HCT116 (cell line): ENCODE measurements around the gene WDPCP. TPM values are rescaled to one million over a fixed set of nuclear protein-coding genes. Genes with fewer than 3 reads are reported as not detected.

Experiments used
- ATAC-seq: fragments of 200-7000 bp; cut with Tn5 transposase; 2 replicates; pipeline ENCODE4 v1.9.1; 2020; ENCODE audit warnings: mild to moderate bottlenecking, moderate library complexity
- BruUV-seq: library from RNA; stranded (reverse); fragments of 400-500 nt; replicated peaks from 2 replicates; lab custom pipeline; 2021; lab: Mats Ljungman, UMichigan
- CTCF ChIA-PET: fragments of 300-600 bp; sonication (Branson Sonifier 250); formaldehyde crosslinking; loops from one replicate; lab custom pipeline; 2021; ENCODE audit warnings: antibody characterized with exemption; lab: Charles Lee
- POLR2A ChIA-PET: fragments of 300-600, 350-600 bp; sonication (Branson Sonifier 250); formaldehyde crosslinking; loops from one replicate; lab custom pipeline; 2021; ENCODE audit warnings: antibody characterized with exemption; lab: Charles Lee
- RAD21 ChIA-PET, 2 experiments: fragments of 300-600 bp; sonication (Branson Sonifier 250); formaldehyde crosslinking; loops; one replicate each; lab custom pipeline; 2023; ENCODE audit warnings: low total read pairs in 2 of 2; ENCODE audit not compliant: uncharacterized antibody in 2 of 2, unreplicated experiment in 2 of 2, low non-redundant PET in 1 of 2; lab: Charles Lee
- DNase-seq: peaks from one replicate; pipeline ENCODE4 v3.0.0-alpha.2; 2010; ENCODE audit warnings: low read depth, low spot score
- H2AFZ ChIP-seq: fragments of 200-600 bp; shearing (Covaris generic), sonication (generic); 2 replicates; pipeline ENCODE4 v1.6.1; 2017; ENCODE audit warnings: low read depth, mixed run types, mixed read lengths, antibody characterized with exemption, low read length; ENCODE audit not compliant: poor library complexity, severe bottlenecking
- H3K27ac ChIP-seq: 2 replicates; pipeline ENCODE4 v1.5.1; 2012; ENCODE audit warnings: low read depth, low read length
- H3K27me3 ChIP-seq: fragments of 200-600 bp; sonication (generic); 2 replicates; pipeline ENCODE4 v1.6.1; 2016; ENCODE audit warnings: mixed run types, low read length, mixed read lengths; ENCODE audit not compliant: insufficient read depth
- H3K36me3 ChIP-seq, 2 experiments: fragments of 200-500 bp in 1 of 2; fragments of 200-600 bp in 1 of 2; sonication (Bioruptor generic) in 1 of 2; sonication (generic) in 1 of 2; 2 replicates each; pipeline versions ENCODE4 v1.5.1 to v1.6.1; 2014 to 2016; ENCODE audit warnings: low read length in 2 of 2, inconsistent platforms in 1 of 2, mixed read lengths in 1 of 2, mixed run types in 1 of 2; ENCODE audit not compliant: insufficient read depth in 2 of 2, control insufficient read depth in 1 of 2
- H3K4me1 ChIP-seq, 2 experiments: fragments of 200-600 bp in 1 of 2; sonication (generic) in 1 of 2; 2 replicates each; pipeline versions ENCODE4 v1.5.1 to v1.6.1; 2012 to 2017; ENCODE audit warnings: low read length in 2 of 2, inconsistent platforms in 1 of 2, mild to moderate bottlenecking in 1 of 2, mixed read lengths in 1 of 2, mixed run types in 1 of 2, moderate library complexity in 1 of 2; ENCODE audit not compliant: insufficient read depth in 2 of 2, control insufficient read depth in 1 of 2
- H3K4me2 ChIP-seq: fragments of 200-600 bp; sonication (generic); 2 replicates; pipeline ENCODE4 v1.6.1; 2017; ENCODE audit warnings: mixed run types, low read length, mixed read lengths
- H3K4me3 ChIP-seq, 2 experiments: fragments of 200-600 bp in 1 of 2; sonication (generic) in 1 of 2; replicated peaks in 1 of 2; 2 replicates each; pipeline ENCODE4 v1.5.1; 2011 to 2016; ENCODE audit warnings: low read length in 2 of 2, control low read depth in 1 of 2, low read depth in 1 of 2, mild to moderate bottlenecking in 1 of 2, mixed read lengths in 1 of 2, mixed run types in 1 of 2
- H3K79me2 ChIP-seq: fragments of 200-600 bp; sonication (generic); 2 replicates; pipeline ENCODE4 v1.6.1; 2017; ENCODE audit warnings: mild to moderate bottlenecking, mixed run types, low read length, moderate library complexity, mixed read lengths; ENCODE audit not compliant: insufficient read depth
- H3K9ac ChIP-seq: fragments of 200-600 bp; sonication (generic); 2 replicates; pipeline ENCODE4 v1.6.1; 2016; ENCODE audit warnings: low read length, mixed read lengths
- H3K9me2 ChIP-seq: fragments of 200-600 bp; sonication (generic), shearing (Covaris generic); 2 replicates; pipeline ENCODE4 v1.6.1; 2017; ENCODE audit warnings: mixed run types, mild to moderate bottlenecking, moderate library complexity; ENCODE audit not compliant: insufficient read depth
- H3K9me3 ChIP-seq, 2 experiments: fragments of 200-500 bp in 1 of 2; fragments of 200-600 bp in 1 of 2; sonication (Bioruptor generic) in 1 of 2; sonication (generic) in 1 of 2; 2 replicates each; pipeline ENCODE4 v1.6.1; 2014 to 2017; ENCODE audit warnings: low read length in 2 of 2, mixed read lengths in 2 of 2, inconsistent platforms in 1 of 2, low read depth in 1 of 2, mild to moderate bottlenecking in 1 of 2, mixed run types in 1 of 2, moderate library complexity in 1 of 2; ENCODE audit not compliant: control insufficient read depth in 1 of 2, insufficient read depth in 1 of 2
- H4K20me1 ChIP-seq: fragments of 200-600 bp; sonication (generic), shearing (Covaris generic); 2 replicates; pipeline ENCODE4 v1.6.1; 2017; ENCODE audit warnings: mixed run types, mild to moderate bottlenecking, moderate library complexity; ENCODE audit not compliant: insufficient read depth
- CBX3 ChIP-seq: IDR thresholded peaks from 2 replicates; pipeline ENCODE4 v1.6.1; 2012; ENCODE audit warnings: low read depth
- CEBPB ChIP-seq: IDR thresholded peaks from 2 replicates; pipeline ENCODE4 v1.6.1; 2012; ENCODE audit warnings: low read depth
- EZH2phosphoT487 ChIP-seq: fragments of 200-600 bp; IDR thresholded peaks from 2 replicates; pipeline ENCODE4 v1.6.1; 2018; ENCODE audit warnings: antibody characterized with exemption, borderline replicate concordance
- FOSL1 ChIP-seq: IDR thresholded peaks from 2 replicates; pipeline ENCODE4 v1.6.1; 2012; ENCODE audit warnings: low read depth
- JUND ChIP-seq: IDR thresholded peaks from 2 replicates; pipeline ENCODE4 v1.6.1; 2012
- SIN3A ChIP-seq: IDR thresholded peaks from 2 replicates; pipeline ENCODE4 v1.6.1; 2012; ENCODE audit warnings: low read depth
- SP1 ChIP-seq: IDR thresholded peaks from 2 replicates; pipeline ENCODE4 v1.6.1; 2012; ENCODE audit warnings: low read depth
- TCF7L2 ChIP-seq: IDR thresholded peaks from 2 replicates; pipeline ENCODE4 v1.7.0; 2011; ENCODE audit warnings: borderline replicate concordance, inconsistent platforms; ENCODE audit not compliant: insufficient read depth, insufficient read length; ENCODE audit errors: extremely low read depth
- YY1 ChIP-seq: IDR thresholded peaks from 2 replicates; pipeline ENCODE4 v1.6.1; 2011; ENCODE audit warnings: low read length, low read depth, moderate library complexity, mild to moderate bottlenecking; ENCODE audit not compliant: insufficient replicate concordance; ENCODE audit errors: extremely low read depth
- intact Hi-C: fragments of 100-400 bp; cut with micrococcal nuclease; formaldehyde crosslinking; loops from 2 replicates; pipeline ENCODE4 v1.10.0; 2022
- total RNA-seq: library from RNA; stranded (reverse); gene quantifications from one replicate; pipeline ENCODE4 v1.2.1, GENCODE V29; 2021; ENCODE audit not compliant: unreplicated experiment
- TF ChIP-seq, protein P1 (sequence below): IDR thresholded peaks from 2 replicates; pipeline ENCODE4 v1.6.1; 2012; ENCODE audit warnings: low read depth
- TF ChIP-seq, protein P2 (sequence below): IDR thresholded peaks from 2 replicates; pipeline ENCODE4 v1.6.1; 2011; ENCODE audit warnings: mild to moderate bottlenecking, low read length, moderate library complexity; ENCODE audit not compliant: insufficient replicate concordance; ENCODE audit errors: extremely low read depth
- TF ChIP-seq, protein P3 (sequence below), 3 experiments: fragments of 200-600 bp in 1 of 3; sonication (generic) in 1 of 3; IDR thresholded peaks in 2 of 3; conservative IDR thresholded peaks in 1 of 3; 2 replicates each; pipeline ENCODE4 v1.5.1; 2012 to 2017; ENCODE audit warnings: low read depth in 2 of 3, low read length in 2 of 3, antibody characterized with exemption in 1 of 3, borderline replicate concordance in 1 of 3, control low read depth in 1 of 3, mild to moderate bottlenecking in 1 of 3, mixed read lengths in 1 of 3, mixed run types in 1 of 3, moderate library complexity in 1 of 3; ENCODE audit not compliant: insufficient read depth in 1 of 3

The WDPCP gene
- total RNA-seq, 1 experiment from 2014 or later, result 4.1 TPM

DNA sequence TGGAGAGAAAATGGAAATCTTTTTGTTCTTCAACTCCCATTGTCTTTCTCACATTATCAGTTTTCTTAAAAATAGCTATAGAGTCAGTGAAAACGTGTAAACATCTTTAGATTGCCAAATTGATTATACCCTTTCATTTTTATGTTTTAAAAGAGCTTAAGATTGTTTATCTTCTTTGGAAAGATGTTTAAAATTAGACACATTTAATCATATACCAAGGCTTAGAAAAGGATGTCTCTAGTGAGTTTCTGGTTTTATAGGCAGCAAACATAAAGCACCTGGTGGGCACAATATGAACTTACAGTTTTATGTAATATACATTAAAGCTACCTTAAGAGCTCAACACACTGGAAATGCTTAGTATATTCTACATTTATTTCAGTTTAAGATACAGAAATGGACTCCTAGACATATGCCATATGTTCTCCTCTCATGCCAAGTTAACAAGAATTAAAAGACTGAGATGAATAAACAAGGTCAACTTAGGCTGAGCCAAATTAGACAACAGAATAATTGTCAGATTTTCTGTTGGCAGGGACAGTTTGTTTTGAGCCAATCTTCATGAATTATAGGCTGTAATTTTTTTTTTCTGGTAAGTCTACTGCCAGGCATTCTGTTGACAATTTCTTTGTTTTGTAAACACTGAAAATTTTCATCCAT, 425.0 kb downstream of the WDPCP start:
- BruUV-seq, result no TSS peak
- Histone ChIP-seq H3K79me2 (no peaks in the 10 kb centered on the region), H3K4me2 (no peak overlapping the region), H2AFZ (no peak overlapping the region), H3K4me3 (no peak overlapping the region), H3K27ac (no peak overlapping the region), H3K4me1 (no peaks in the 10 kb centered on the region), H3K9me3 (no peaks in the 10 kb centered on the region), H3K9me2 (no peaks in the 10 kb centered on the region; the same call in 1 of the 2 replicates), H4K20me1 (no peaks in the 10 kb centered on the region), H3K9ac (no peak overlapping the region), H3K36me3 (no peaks in the 10 kb centered on the region), H3K27me3 (no peaks in the 10 kb centered on the region)
- intact Hi-C loops, result no loop called here
- TF ChIP-seq EZH2phosphoT487 (no peak), JUND (no peak), YY1 (no peak), TCF7L2 (no peak), SIN3A (no peak), CEBPB (no peak), SP1 (no peak), CBX3 (no peak), FOSL1 (no peak)
- TF ChIP-seq, protein P1, sequence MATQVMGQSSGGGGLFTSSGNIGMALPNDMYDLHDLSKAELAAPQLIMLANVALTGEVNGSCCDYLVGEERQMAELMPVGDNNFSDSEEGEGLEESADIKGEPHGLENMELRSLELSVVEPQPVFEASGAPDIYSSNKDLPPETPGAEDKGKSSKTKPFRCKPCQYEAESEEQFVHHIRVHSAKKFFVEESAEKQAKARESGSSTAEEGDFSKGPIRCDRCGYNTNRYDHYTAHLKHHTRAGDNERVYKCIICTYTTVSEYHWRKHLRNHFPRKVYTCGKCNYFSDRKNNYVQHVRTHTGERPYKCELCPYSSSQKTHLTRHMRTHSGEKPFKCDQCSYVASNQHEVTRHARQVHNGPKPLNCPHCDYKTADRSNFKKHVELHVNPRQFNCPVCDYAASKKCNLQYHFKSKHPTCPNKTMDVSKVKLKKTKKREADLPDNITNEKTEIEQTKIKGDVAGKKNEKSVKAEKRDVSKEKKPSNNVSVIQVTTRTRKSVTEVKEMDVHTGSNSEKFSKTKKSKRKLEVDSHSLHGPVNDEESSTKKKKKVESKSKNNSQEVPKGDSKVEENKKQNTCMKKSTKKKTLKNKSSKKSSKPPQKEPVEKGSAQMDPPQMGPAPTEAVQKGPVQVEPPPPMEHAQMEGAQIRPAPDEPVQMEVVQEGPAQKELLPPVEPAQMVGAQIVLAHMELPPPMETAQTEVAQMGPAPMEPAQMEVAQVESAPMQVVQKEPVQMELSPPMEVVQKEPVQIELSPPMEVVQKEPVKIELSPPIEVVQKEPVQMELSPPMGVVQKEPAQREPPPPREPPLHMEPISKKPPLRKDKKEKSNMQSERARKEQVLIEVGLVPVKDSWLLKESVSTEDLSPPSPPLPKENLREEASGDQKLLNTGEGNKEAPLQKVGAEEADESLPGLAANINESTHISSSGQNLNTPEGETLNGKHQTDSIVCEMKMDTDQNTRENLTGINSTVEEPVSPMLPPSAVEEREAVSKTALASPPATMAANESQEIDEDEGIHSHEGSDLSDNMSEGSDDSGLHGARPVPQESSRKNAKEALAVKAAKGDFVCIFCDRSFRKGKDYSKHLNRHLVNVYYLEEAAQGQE, result no peak
- TF ChIP-seq, protein P2, sequence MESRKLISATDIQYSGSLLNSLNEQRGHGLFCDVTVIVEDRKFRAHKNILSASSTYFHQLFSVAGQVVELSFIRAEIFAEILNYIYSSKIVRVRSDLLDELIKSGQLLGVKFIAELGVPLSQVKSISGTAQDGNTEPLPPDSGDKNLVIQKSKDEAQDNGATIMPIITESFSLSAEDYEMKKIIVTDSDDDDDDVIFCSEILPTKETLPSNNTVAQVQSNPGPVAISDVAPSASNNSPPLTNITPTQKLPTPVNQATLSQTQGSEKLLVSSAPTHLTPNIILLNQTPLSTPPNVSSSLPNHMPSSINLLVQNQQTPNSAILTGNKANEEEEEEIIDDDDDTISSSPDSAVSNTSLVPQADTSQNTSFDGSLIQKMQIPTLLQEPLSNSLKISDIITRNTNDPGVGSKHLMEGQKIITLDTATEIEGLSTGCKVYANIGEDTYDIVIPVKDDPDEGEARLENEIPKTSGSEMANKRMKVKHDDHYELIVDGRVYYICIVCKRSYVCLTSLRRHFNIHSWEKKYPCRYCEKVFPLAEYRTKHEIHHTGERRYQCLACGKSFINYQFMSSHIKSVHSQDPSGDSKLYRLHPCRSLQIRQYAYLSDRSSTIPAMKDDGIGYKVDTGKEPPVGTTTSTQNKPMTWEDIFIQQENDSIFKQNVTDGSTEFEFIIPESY, result no peak
- TF ChIP-seq, protein P3, sequence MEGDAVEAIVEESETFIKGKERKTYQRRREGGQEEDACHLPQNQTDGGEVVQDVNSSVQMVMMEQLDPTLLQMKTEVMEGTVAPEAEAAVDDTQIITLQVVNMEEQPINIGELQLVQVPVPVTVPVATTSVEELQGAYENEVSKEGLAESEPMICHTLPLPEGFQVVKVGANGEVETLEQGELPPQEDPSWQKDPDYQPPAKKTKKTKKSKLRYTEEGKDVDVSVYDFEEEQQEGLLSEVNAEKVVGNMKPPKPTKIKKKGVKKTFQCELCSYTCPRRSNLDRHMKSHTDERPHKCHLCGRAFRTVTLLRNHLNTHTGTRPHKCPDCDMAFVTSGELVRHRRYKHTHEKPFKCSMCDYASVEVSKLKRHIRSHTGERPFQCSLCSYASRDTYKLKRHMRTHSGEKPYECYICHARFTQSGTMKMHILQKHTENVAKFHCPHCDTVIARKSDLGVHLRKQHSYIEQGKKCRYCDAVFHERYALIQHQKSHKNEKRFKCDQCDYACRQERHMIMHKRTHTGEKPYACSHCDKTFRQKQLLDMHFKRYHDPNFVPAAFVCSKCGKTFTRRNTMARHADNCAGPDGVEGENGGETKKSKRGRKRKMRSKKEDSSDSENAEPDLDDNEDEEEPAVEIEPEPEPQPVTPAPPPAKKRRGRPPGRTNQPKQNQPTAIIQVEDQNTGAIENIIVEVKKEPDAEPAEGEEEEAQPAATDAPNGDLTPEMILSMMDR (IDR thresholded peaks at IDR 0.05 in 2 of 3, conservative IDR thresholded peaks at IDR 0.05 in 1 of 3; ENCODE audit: borderline replicate concordance in 1 of 3, insufficient read depth in 1 of 3, low read depth in 2 of 3, low read length in 2 of 3), result no peak; a peak in 1 of 6 replicates
- ATAC-seq (no peak), DNase-seq (no peak)
- ChIA-PET POLR2A (no interaction called here), CTCF (no interaction called here), RAD21 (no interaction called here)
